ENCODE data around the gene TMEM253. TPM values are rescaled to one million over a fixed set of nuclear protein-coding genes. Genes with fewer than 3 reads are reported as not detected.

The TMEM253 gene
- total RNA-seq, 1 experiment from 2014 or later = 0.98 TPM

GRCh38 chr14:21106176-21106497 is 5.3 kb downstream of the TMEM253 start:
- Mint-ChIP-seq H3K9me3 (ENCODE audit: unreplicated experiment) (no peaks in the 10 kb centered on the region), H3K36me3 (ENCODE audit: insufficient read depth, unreplicated experiment) (peaks cover 11% of the 10 kb centered on the region), H3K4me3 (ENCODE audit: unreplicated experiment) (no peak overlapping the region), H3K4me1 (ENCODE audit: low read depth, unreplicated experiment) (peaks cover 22% of the 10 kb centered on the region), H3K27me3 (ENCODE audit: insufficient read depth, unreplicated experiment) (no peaks in the 10 kb centered on the region), H3K27ac (ENCODE audit: unreplicated experiment) (no peak overlapping the region)
- Histone ChIP-seq H3K36me3 (ENCODE audit: control insufficient read depth, insufficient read depth, low read length) (no peaks in the 10 kb centered on the region), H3K27me3 (replicated peaks; ENCODE audit: control insufficient read depth, insufficient read depth, low read length) (no peaks in the 10 kb centered on the region), H3K4me3 (ENCODE audit: low read depth, low read length) (no peak overlapping the region), H3K4me1 (peaks cover 28% of the 10 kb centered on the region), H3K9me3 (no peaks in the 10 kb centered on the region)
- no peak for TF ChIP-seq CTCF (IDR thresholded peaks at IDR 0.05; ENCODE audit: insufficient read depth in 1 of 2, low read depth in 1 of 2, low read length in 1 of 2, severe bottlenecking in 1 of 2, unreplicated experiment in 1 of 2)
- CTCF ChIA-PET = interaction anchor here (1.3 to 1.4 kb wide), 2 partner anchors 36 to 37 kb away, joined by 4 read pairs; partner anchors contain the start of gene ARHGEF40
- POLR2A ChIA-PET = no interaction called here
- no TSS peak for BruUV-seq (replicated peaks)
- no peak for DNase-seq
- intact Hi-C loops (cut with micrococcal nuclease; ENCODE audit: unreplicated experiment) = no loop called here

GRCh38 chr14:21106498-21107282 is 5.8 kb downstream of the TMEM253 start:
- Mint-ChIP-seq H3K36me3 (ENCODE audit: insufficient read depth, unreplicated experiment) (peaks cover 11% of the 10 kb centered on the region), H3K4me1 (ENCODE audit: low read depth, unreplicated experiment) (peaks cover 22% of the 10 kb centered on the region), H3K9me3 (ENCODE audit: unreplicated experiment) (no peaks in the 10 kb centered on the region), H3K4me3 (ENCODE audit: unreplicated experiment) (peak overlapping the region; percentile 35), H3K27me3 (ENCODE audit: insufficient read depth, unreplicated experiment) (no peaks in the 10 kb centered on the region), H3K27ac (ENCODE audit: unreplicated experiment) (no peak overlapping the region)
- Histone ChIP-seq H3K36me3 (ENCODE audit: control insufficient read depth, insufficient read depth, low read length) (no peaks in the 10 kb centered on the region), H3K4me1 (peaks cover 26% of the 10 kb centered on the region), H3K9me3 (no peaks in the 10 kb centered on the region), H3K27me3 (replicated peaks; ENCODE audit: control insufficient read depth, insufficient read depth, low read length) (no peaks in the 10 kb centered on the region), H3K4me3 (ENCODE audit: low read depth, low read length) (no peak overlapping the region)
- POLR2A ChIA-PET = no interaction called here
- DNase-seq = peak; percentile 81 to 85
- CTCF ChIA-PET = interaction anchor here (1.3 to 1.4 kb wide), 2 partner anchors 36 to 38 kb away, joined by 4 read pairs; partner anchors contain the start of gene ARHGEF40
- peak; percentile 88 to 95 for TF ChIP-seq CTCF (IDR thresholded peaks at IDR 0.05; ENCODE audit: insufficient read depth in 1 of 2, low read depth in 1 of 2, low read length in 1 of 2, severe bottlenecking in 1 of 2, unreplicated experiment in 1 of 2)
- intact Hi-C loops (cut with micrococcal nuclease; ENCODE audit: unreplicated experiment) = no loop called here
- no TSS peak for BruUV-seq (replicated peaks)

GRCh38 chr14:21107283-21107800 is 6.5 kb downstream of the TMEM253 start:
- H3K27ac Mint-ChIP-seq (ENCODE audit: unreplicated experiment) = no peak overlapping the region
- ChIA-PET CTCF (no interaction called here), POLR2A (interaction anchor here (0.6 kb wide), 1 partner anchor 13 kb away, joined by 12 read pairs; no protein-coding TSS in a partner anchor)
- peaks cover 11% of the 10 kb centered on the region for H3K36me3 Mint-ChIP-seq (ENCODE audit: insufficient read depth, unreplicated experiment)
- DNase-seq = no peak
- H3K9me3 Mint-ChIP-seq (ENCODE audit: unreplicated experiment) = no peaks in the 10 kb centered on the region
- no peaks in the 10 kb centered on the region for H3K27me3 ChIP-seq (replicated peaks; ENCODE audit: control insufficient read depth, insufficient read depth, low read length)
- no TSS peak for BruUV-seq (replicated peaks)
- no peaks in the 10 kb centered on the region for H3K36me3 ChIP-seq (ENCODE audit: control insufficient read depth, insufficient read depth, low read length)
- peaks cover 23% of the 10 kb centered on the region for H3K4me1 ChIP-seq
- H3K9me3 ChIP-seq = no peaks in the 10 kb centered on the region
- H3K4me1 Mint-ChIP-seq (ENCODE audit: low read depth, unreplicated experiment) = peaks cover 18% of the 10 kb centered on the region
- no peak overlapping the region for H3K4me3 ChIP-seq (ENCODE audit: low read depth, low read length)
- no peak for TF ChIP-seq CTCF (IDR thresholded peaks at IDR 0.05; ENCODE audit: insufficient read depth in 1 of 2, low read depth in 1 of 2, low read length in 1 of 2, severe bottlenecking in 1 of 2, unreplicated experiment in 1 of 2)
- H3K27me3 Mint-ChIP-seq (ENCODE audit: insufficient read depth, unreplicated experiment) = no peaks in the 10 kb centered on the region
- intact Hi-C loops (cut with micrococcal nuclease; ENCODE audit: unreplicated experiment) = no loop called here
- no peak overlapping the region for H3K4me3 Mint-ChIP-seq (ENCODE audit: unreplicated experiment)
